Measurements from ENCODE around the gene TMEM120B.
A peak's percentile ranks its signal among the peaks of the same experiment; 100 is the strongest.
"Not testable (repeated sequence)": the region's sequence is repeated elsewhere in the genome, so short reads cannot be mapped to it uniquely, and the experiment has no call there.

The TMEM120B gene

DNA sequence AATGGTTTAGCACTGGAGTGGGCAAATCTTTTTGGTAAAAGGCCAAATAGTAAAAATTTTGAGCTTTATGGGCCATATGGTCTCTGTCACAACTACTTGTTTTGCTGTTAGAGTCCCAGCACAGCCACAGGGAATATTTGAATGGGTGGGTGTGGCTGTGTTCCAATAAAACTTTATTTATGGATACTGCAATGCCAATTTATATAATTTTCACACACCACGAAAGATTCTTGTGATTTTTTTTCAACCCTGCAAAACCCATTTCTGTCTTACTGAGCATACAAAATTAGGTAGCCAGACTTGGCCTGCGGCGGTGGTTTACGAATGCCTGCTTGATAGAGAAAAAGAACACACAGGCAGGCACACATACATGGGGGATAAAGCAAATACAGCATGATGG, 28.3 kb downstream of the TMEM120B start:
- no peaks in the 10 kb centered on the region for H3K27me3 ChIP-seq (ENCODE audit: low read depth)
- H3K9me3 ChIP-seq, result no peaks in the 10 kb centered on the region
- no peaks in the 10 kb centered on the region for H3K4me1 ChIP-seq
- H3K36me3 ChIP-seq (replicated peaks), result no peaks in the 10 kb centered on the region; the same call in 1 of the 2 replicates
- no peak for DNase-seq (ENCODE audit: low spot score in 2 of 2)
- in situ Hi-C loops (cut with MboI; ENCODE audit: low sequenced_read_pairs), result no loop called here
- no peak overlapping the region for H3K4me3 ChIP-seq

DNA sequence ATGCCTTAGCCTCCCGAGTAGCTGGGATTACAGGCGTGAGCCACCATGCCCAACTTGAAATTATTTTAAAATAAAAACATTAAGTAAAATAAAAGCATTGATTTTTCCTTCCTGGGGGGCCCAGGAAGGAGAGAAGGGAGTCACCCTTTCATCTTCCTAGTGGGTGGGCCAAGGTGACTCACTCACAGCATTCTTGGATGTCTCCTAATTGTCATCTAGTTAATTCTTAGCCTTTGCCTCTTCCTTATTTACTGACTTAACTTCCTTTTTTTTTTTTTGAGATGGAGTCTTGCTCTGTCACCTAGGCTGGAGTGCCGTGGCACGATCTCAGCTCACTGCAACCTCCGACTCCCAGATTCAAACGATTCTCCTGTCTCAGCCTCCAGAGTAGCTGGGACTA, 29.2 kb downstream of the TMEM120B start:
- Histone ChIP-seq H3K4me3 (no peak overlapping the region), H3K4me1 (no peaks in the 10 kb centered on the region), H3K27me3 (ENCODE audit: low read depth) (no peaks in the 10 kb centered on the region), H3K9me3 (no peaks in the 10 kb centered on the region), H3K36me3 (replicated peaks) (no peaks in the 10 kb centered on the region; the same call in 1 of the 2 replicates)
- no peak for DNase-seq (ENCODE audit: low spot score in 2 of 2)
- in situ Hi-C loops (cut with MboI; ENCODE audit: low sequenced_read_pairs), result no loop called here

DNA sequence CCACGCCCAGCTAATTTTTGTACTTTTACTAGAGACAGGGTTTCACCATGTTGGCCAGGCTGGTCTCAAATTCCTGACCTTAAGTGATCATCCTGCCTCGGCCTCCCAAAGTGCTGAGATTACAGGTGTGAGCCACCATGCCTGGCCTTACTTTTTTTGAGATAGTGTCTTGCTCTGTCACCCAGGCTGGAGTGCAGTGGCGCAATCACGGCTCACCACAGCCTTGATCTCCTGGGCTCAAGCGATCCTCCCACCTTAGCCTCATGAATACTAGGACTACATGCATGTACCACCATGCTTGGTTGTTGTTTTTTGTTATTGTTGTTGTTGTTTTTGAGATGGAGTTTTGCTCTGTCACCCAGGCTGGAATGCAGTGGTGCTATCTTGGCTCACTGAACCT, 33.0 kb downstream of the TMEM120B start:
- in situ Hi-C loops (cut with MboI; ENCODE audit: low sequenced_read_pairs); H3K27me3 ChIP-seq (ENCODE audit: low read depth); H3K9me3 ChIP-seq; DNase-seq (ENCODE audit: low spot score in 2 of 2); H3K4me3 ChIP-seq; H3K4me1 ChIP-seq: not testable (repeated sequence)
- peaks cover 10% of the 10 kb centered on the region for H3K36me3 ChIP-seq (replicated peaks)

DNA sequence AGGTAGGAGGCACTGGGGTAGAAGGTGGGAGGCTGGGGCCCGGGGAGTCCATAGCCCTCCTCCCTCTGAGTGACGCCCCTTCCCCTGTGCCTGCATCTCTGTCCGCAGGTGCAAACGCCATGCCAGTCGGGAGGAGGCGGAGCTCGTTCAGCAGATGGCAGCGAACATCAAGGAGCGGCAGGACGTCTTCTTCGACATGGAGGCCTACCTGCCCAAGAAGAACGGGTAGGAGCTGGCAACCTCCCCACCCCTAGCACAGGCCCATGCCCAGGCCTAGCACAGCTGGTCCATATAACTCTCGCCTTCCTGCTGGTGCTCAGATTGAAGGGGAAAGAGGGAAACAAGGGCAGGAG, 35.6 kb downstream of the TMEM120B start:
- DNase-seq (ENCODE audit: low spot score in 2 of 2), result peak in 1 of 2 experiments; percentile 17
- in situ Hi-C loops (cut with MboI; ENCODE audit: low sequenced_read_pairs), result no loop called here

DNA sequence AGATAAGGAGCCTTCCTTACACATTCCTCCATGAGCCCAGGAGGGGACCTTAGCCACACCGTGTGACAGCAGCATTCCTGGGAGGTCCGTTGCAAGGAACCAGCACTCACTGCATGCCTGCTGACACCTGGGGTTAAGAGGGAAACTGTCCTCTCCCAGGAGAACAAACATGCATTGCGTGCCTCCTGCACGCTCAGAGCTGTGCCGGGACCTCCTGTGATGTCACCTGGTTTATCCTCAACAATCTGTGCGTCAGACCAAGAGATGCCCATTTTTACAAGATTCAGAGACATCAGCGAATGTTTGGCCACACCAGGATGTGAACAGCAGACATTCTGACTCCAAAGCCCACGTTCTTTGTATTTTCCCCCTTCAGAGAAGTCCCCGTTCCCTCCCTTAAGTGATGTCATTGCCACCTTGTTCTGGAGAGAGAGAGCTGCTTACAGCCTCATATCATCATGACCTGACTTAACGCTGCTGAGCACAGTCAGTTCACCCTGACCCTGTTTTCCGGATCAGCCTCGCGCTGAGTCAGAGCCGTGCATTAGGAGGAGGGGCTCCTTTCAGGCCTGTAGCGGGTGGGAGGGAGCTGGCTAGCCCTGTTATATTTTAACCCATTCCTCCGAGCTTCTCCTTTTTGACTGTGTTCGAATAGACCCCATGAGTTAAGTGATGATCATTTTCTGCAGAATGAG, 36.2 kb downstream of the TMEM120B start:
- no peaks in the 10 kb centered on the region for H3K9me3 ChIP-seq
- DNase-seq (ENCODE audit: low spot score in 2 of 2), result no peak
- in situ Hi-C loops (cut with MboI; ENCODE audit: low sequenced_read_pairs), result no loop called here
- H3K27me3 ChIP-seq (ENCODE audit: low read depth), result no peaks in the 10 kb centered on the region
- H3K4me3 ChIP-seq, result no peak overlapping the region
- H3K36me3 ChIP-seq (replicated peaks), result peaks cover 15% of the 10 kb centered on the region
- H3K4me1 ChIP-seq, result no peaks in the 10 kb centered on the region

More for the DNA sequence above, 35.6 kb downstream of the TMEM120B start:
- Histone ChIP-seq H3K4me3 (no peak overlapping the region), H3K36me3 (replicated peaks) (peaks cover 15% of the 10 kb centered on the region), H3K27me3 (ENCODE audit: low read depth) (no peaks in the 10 kb centered on the region), H3K9me3 (no peaks in the 10 kb centered on the region), H3K4me1 (no peaks in the 10 kb centered on the region)

DNA sequence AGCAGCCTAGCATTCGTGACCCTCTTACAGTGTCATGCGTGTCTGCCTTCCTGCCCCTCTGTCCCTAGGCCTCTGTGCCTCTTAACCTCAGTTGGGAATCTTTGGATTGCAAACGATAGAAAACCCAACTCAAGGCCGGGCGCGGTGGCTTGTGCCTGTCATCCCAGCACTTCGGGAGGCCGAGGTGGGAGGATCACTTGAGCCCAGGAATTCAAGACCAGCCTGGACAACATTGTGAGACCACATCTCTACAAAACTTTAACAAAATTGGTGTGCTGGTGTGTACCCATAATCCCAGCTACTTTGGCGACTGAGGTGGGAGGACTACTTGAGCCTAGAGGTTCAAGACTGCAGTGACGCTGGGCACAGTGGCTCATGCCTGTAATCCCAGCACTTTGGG, 36.7 kb downstream of the TMEM120B start:
- in situ Hi-C loops (cut with MboI; ENCODE audit: low sequenced_read_pairs), result no loop called here
- Histone ChIP-seq H3K4me1 (no peaks in the 10 kb centered on the region), H3K36me3 (replicated peaks) (peaks cover 15% of the 10 kb centered on the region), H3K9me3 (no peaks in the 10 kb centered on the region), H3K27me3 (ENCODE audit: low read depth) (no peaks in the 10 kb centered on the region), H3K4me3 (no peak overlapping the region)
- DNase-seq (ENCODE audit: low spot score in 2 of 2), result no peak

DNA sequence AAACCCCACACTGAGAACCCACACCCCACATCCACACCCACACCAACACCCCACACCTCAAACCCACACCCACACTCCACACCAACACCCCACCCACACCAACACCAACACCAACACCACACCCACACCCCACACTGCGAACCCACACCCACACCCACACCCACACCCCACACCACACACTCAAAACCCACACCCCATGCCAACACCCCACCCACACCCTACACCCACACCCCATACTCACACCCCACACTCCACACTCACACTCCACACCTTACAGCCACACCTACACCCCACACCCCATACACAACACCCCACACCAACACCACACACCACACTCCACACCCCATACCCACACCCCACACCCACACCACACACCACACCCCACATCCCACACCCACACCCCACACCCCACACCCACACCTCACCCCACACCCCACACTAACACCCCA, 38.0 kb downstream of the TMEM120B start:
- Histone ChIP-seq H3K27me3 (ENCODE audit: low read depth) (no peaks in the 10 kb centered on the region), H3K4me3 (no peak overlapping the region), H3K36me3 (replicated peaks) (peaks cover 15% of the 10 kb centered on the region), H3K4me1 (no peaks in the 10 kb centered on the region), H3K9me3 (no peaks in the 10 kb centered on the region)
- DNase-seq (ENCODE audit: low spot score in 2 of 2), result no peak
- in situ Hi-C loops (cut with MboI; ENCODE audit: low sequenced_read_pairs), result no loop called here

DNA sequence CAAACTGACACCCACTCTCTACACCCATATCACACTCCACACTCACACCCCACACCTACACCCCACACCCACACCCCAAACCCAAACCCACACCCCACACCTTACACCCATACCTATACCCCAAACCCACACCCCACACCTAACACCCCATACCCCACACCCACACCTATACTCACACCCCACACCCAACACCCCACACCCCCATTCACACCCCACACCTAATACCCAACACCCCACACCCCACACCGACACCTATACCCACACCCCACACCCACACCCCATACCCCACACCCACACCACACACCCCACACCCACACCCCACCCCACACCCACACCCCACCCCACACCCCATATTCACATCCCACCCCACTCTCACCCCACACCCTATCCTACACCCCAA, 38.5 kb downstream of the TMEM120B start:
- in situ Hi-C loops (cut with MboI; ENCODE audit: low sequenced_read_pairs), result no loop called here
- Histone ChIP-seq H3K4me1 (no peaks in the 10 kb centered on the region), H3K36me3 (replicated peaks) (peaks cover 15% of the 10 kb centered on the region), H3K27me3 (ENCODE audit: low read depth) (no peaks in the 10 kb centered on the region), H3K4me3 (no peak overlapping the region), H3K9me3 (no peaks in the 10 kb centered on the region)
- no peak for DNase-seq (ENCODE audit: low spot score in 2 of 2)

DNA sequence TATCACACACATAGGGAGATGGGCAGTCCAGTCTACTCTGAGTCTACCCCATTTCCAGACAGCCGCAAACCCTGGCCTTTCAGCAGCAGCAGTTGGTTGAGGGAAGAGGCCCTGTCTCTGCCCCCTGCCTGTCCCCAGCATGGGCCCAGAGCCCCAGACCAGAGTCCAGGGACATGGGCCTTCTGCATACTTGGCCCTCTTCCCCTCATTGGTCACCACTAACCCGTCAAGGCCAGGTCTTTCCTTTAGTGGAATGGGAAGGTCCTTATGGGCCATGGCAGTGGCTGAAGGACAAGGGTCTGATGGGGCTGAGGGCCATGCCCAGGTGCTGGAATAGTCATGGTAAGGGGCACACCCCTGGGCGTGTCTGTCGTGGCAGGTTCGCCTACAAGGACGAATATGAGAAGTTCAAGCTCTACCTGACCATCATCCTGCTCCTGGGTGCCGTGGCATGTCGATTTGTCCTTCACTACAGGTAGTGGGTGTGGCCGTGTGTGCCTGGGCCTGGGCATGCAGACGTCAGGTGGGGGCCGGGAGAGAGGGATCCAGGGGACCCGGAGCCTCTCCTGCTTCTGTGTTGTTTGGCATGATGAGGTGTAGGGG, 39.3 kb downstream of the TMEM120B start:
- H3K4me1 ChIP-seq, result no peaks in the 10 kb centered on the region
- H3K9me3 ChIP-seq, result no peaks in the 10 kb centered on the region
- peaks cover 15% of the 10 kb centered on the region for H3K36me3 ChIP-seq (replicated peaks)
- no peak for DNase-seq (ENCODE audit: low spot score in 2 of 2)
- in situ Hi-C loops (cut with MboI; ENCODE audit: low sequenced_read_pairs), result no loop called here
- no peaks in the 10 kb centered on the region for H3K27me3 ChIP-seq (ENCODE audit: low read depth)
- no peak overlapping the region for H3K4me3 ChIP-seq

DNA sequence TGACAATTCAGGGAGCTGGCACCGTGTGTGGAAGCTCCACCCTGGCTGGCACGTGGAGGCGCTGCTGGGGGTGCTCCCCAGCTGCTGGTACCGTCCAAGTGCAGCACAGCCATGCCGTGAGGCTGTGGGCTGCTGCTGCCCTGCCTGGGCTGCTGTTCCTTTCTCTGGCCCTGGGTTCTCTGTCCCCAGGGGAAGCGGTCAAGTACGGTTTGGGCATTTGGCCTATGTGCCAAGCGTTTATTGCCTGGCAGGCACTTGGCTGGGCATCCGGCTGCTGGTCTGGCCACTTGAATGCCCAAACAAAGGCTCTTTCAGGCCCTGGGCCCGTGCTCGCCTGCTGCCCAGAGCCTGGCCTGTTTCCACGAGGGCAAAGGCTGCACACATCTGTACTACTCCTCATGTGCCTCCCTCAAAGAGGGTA, 41.3 kb downstream of the TMEM120B start:
- in situ Hi-C loops (cut with MboI; ENCODE audit: low sequenced_read_pairs), result no loop called here
- H3K4me3 ChIP-seq, result no peak overlapping the region
- H3K9me3 ChIP-seq, result no peaks in the 10 kb centered on the region
- no peaks in the 10 kb centered on the region for H3K27me3 ChIP-seq (ENCODE audit: low read depth)
- peaks cover 12% of the 10 kb centered on the region for H3K36me3 ChIP-seq (replicated peaks)
- DNase-seq (ENCODE audit: low spot score in 2 of 2), result no peak
- H3K4me1 ChIP-seq, result no peaks in the 10 kb centered on the region

DNA sequence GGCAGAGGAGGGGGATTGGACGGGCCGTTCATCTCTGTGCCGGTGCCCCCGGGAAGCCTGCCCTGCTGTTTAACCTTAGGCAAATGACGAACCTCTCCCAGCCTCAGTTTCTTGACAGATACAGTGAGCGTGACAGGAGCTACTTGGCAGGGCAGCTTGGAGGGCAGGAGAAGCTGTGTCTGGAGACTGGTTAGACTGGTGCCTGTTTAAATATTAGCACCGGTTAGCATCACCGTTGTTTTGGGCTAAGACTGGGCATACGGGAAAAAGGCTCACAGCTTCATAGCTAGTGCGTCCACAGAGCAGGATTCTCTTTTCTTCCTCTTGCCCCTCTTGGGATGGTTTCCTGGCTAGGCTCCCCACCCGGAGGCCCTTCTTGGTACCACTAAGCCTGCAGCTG, 42.3 kb downstream of the TMEM120B start:
- H3K27me3 ChIP-seq (ENCODE audit: low read depth), result no peaks in the 10 kb centered on the region
- in situ Hi-C loops (cut with MboI; ENCODE audit: low sequenced_read_pairs), result no loop called here
- H3K9me3 ChIP-seq, result no peaks in the 10 kb centered on the region
- H3K4me3 ChIP-seq, result no peak overlapping the region
- H3K4me1 ChIP-seq, result no peaks in the 10 kb centered on the region
- H3K36me3 ChIP-seq (replicated peaks), result peaks cover 5% of the 10 kb centered on the region
- DNase-seq (ENCODE audit: low spot score in 2 of 2), result no peak

DNA sequence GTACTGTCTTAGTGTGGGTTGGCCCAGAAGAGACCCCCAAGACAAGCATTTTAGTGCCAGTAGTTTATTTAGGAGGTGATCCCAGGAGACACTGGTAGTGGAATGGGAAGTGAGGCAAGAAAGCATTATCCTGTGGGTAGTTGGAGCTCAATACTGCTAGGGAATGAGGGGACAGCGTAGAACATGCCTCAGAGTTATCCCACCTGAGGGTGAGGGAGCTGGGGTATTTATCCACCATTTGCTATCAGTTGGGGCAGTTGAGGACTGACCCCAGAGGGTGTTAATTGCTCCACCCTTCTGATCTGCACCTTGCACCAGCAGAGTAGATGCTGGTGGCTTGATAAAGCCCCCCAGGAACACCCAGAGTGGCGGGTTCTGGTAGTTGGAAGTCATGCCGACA, 43.0 kb downstream of the TMEM120B start:
- no peak overlapping the region for H3K4me3 ChIP-seq
- no peaks in the 10 kb centered on the region for H3K27me3 ChIP-seq (ENCODE audit: low read depth)
- H3K9me3 ChIP-seq, result no peaks in the 10 kb centered on the region
- in situ Hi-C loops (cut with MboI; ENCODE audit: low sequenced_read_pairs), result no loop called here
- no peak for DNase-seq (ENCODE audit: low spot score in 2 of 2)
- H3K36me3 ChIP-seq (replicated peaks), result peaks cover 5% of the 10 kb centered on the region
- no peaks in the 10 kb centered on the region for H3K4me1 ChIP-seq

DNA sequence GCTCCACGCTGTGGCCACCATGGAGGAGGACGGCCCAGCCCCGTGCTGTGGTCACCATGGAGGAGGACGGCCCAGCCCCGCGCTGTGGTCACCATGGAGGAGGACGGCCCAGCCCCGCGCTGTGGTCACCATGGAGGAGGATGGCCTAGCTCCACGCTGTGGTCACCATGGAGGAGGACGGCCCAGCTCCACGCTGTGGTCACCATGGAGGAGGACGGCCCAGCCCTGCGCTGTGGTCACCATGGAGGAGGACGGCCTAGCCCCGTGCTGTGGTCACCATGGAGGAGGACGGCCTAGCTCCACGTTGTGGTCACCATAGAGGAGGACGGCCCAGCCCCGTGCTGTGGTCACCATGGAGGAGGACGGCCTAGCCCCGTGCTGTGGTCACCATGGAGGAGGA, 46.0 kb downstream of the TMEM120B start:
- H3K27me3 ChIP-seq (ENCODE audit: low read depth); H3K4me3 ChIP-seq; H3K9me3 ChIP-seq; DNase-seq (ENCODE audit: low spot score in 2 of 2); H3K36me3 ChIP-seq (replicated peaks); H3K4me1 ChIP-seq; in situ Hi-C loops (cut with MboI; ENCODE audit: low sequenced_read_pairs): not testable (repeated sequence)

DNA sequence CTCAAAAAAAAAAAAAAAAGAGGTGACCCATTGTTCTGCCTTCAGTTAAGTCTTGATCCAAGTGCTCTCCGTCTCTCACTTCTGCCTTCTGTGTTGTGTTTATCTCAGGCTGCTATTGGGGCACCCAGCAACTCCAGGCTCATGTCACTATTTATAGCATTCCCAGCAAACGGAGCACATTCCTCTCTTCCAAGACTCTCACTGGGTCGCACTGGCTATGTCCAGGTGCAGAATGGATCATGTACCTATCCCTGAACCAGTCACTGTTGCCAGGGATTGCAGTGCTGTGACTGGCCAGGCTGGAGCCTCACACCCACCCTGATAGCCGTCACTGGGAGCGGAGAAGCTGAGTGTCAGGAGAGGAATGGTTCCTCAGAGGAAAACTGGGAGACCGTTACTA, 49.7 kb downstream of the TMEM120B start:
- no peak for DNase-seq (ENCODE audit: low spot score in 2 of 2)
- Histone ChIP-seq H3K27me3 (ENCODE audit: low read depth) (no peaks in the 10 kb centered on the region), H3K4me1 (no peaks in the 10 kb centered on the region), H3K4me3 (no peak overlapping the region), H3K36me3 (replicated peaks) (peaks cover 14% of the 10 kb centered on the region), H3K9me3 (no peaks in the 10 kb centered on the region)
- in situ Hi-C loops (cut with MboI; ENCODE audit: low sequenced_read_pairs), result no loop called here

DNA sequence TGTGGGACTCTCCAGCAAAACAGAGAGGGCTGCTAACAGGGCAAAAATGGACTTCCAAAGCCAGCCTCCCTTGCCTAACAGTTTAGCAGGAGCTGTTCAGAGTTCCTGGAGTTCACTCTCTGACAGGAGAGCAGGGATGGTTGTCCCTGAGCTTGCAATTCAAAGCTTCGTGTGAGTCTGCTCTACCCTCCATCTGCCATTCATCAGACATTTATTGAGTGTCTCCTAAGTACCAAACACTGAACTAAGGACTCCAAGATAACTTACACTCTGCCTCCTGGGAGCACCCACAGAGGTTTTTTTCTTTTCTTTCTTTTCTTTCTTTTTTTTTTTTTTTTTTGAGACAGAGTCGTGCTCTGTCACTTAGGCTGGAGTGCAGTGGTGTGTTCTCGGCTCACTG, 52.3 kb downstream of the TMEM120B start:
- in situ Hi-C loops (cut with MboI; ENCODE audit: low sequenced_read_pairs), result no loop called here
- Histone ChIP-seq H3K4me1 (no peaks in the 10 kb centered on the region), H3K36me3 (replicated peaks) (peaks cover 17% of the 10 kb centered on the region; the same call in 1 of the 2 replicates), H3K9me3 (no peaks in the 10 kb centered on the region), H3K27me3 (ENCODE audit: low read depth) (no peaks in the 10 kb centered on the region), H3K4me3 (no peak overlapping the region)
- DNase-seq (ENCODE audit: low spot score in 2 of 2), result no peak
